IgD-negative memory B cell (primary cell): ENCODE data around the gene FOXP4. TPM values are rescaled to one million over a fixed set of nuclear protein-coding genes. Genes with fewer than 3 reads are reported as not detected.

Experiments used
- H3K27ac Mint-ChIP-seq, 3 donors: one replicate each; pipeline ENCODE4 v1.8.0; 2020 to 2022; ENCODE audit warnings: mild to moderate bottlenecking in 3 of 3, mixed read lengths in 3 of 3, moderate library complexity in 1 of 3
- H3K27me3 Mint-ChIP-seq: one replicate; pipeline ENCODE4 v1.8.0; 2021; ENCODE audit warnings: mixed read lengths
- H3K36me3 Mint-ChIP-seq: one replicate; pipeline ENCODE4 v1.8.0; 2020; ENCODE audit warnings: mild to moderate bottlenecking, mixed read lengths
- H3K4me1 Mint-ChIP-seq, 3 donors: one replicate each; pipeline ENCODE4 v1.8.0; 2020 to 2022; ENCODE audit warnings: mixed read lengths in 3 of 3, mild to moderate bottlenecking in 1 of 3
- H3K4me3 Mint-ChIP-seq, 4 donors: one replicate each; pipeline ENCODE4 v1.8.0; 2020 to 2022; ENCODE audit warnings: mild to moderate bottlenecking in 4 of 4, mixed read lengths in 4 of 4, moderate library complexity in 3 of 4
- H3K9me3 Mint-ChIP-seq, 3 donors: one replicate each; pipeline ENCODE4 v1.8.0; 2020 to 2021; ENCODE audit warnings: mixed read lengths in 3 of 3, mild to moderate bottlenecking in 1 of 3
- polyA plus RNA-seq: library from polyadenylated mRNA; unstranded; fragments of 300-500 nt; fragmentation: Illumina TruSeq; gene quantifications from one replicate; pipeline ENCODE4 v1.2.3, GENCODE V29; 2021

The FOXP4 gene
- polyA plus RNA-seq, 1 donor from 2014 or later = 2.6 TPM

DNA sequence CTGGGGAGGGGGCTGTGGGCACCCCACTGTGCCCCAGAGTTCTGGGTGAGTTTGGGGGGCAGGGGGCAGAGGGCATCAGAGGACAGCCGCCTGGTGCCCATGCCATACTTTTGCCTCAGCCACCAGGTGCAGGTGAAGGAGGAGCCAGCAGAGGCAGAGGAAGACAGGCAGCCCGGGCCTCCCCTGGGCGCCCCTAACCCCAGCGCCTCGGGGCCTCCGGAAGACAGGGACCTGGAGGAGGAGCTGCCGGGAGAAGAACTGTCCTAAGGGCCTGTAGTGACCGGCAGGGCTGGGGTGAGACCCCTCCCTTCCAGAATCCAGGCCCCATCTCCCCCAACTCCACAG lies 52.5 kb downstream of the FOXP4 start:
- Mint-ChIP-seq H3K36me3 (peaks cover 4% of the 10 kb centered on the region), H3K27me3 (no peaks in the 10 kb centered on the region), H3K4me3 (no peak overlapping the region), H3K4me1 (peaks cover 3 to 8% (median 5%) of the 10 kb centered on the region in 3 donors), H3K9me3 (no peaks in the 10 kb centered on the region), H3K27ac (no peak overlapping the region)

DNA sequence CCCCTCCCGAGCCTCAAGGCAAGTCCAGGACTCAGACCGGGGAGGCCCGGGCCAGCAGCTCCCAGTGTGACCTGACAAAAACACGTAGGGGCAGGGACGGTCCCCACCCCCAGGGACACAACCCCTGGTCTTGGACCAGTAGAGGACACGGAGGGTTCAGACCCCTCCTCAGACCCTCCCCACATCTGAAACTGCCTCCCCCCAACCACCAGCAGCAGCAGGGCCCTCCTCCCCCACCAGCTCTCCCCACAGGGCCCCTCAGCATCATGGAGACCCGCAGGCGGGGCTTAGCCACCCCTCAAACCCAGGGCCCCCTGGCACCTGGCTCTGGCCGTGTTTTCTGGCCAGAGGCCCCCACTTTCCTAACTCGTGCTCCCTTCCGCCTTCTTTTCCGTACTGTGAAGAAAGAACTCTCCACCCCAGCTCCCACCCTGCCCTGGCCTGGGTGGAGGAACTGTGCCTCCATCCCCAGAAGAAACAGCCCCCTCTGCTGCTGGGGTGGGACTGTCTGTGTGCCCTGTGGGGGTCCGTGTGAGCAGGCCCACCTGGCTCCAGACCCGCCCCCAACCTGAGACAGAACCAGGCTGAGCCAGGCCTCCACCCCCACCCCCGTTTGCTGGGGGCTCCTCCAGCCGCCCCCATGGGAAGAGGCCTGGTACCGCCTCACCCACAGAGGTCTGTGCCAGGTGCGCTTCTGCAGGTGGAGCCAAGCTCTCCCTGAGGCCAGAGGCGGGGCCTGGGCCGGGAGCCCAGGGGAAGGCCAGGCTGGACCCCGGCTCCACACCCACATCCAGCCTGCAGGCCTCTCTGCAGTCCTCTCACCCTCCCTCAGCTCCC lies 53.1 kb downstream of the FOXP4 start:
- Mint-ChIP-seq H3K27ac (no peak overlapping the region), H3K4me1 (peaks cover 3 to 8% (median 5%) of the 10 kb centered on the region in 3 donors), H3K36me3 (peaks cover 4% of the 10 kb centered on the region), H3K27me3 (no peaks in the 10 kb centered on the region), H3K9me3 (no peaks in the 10 kb centered on the region), H3K4me3 (no peak overlapping the region)

DNA sequence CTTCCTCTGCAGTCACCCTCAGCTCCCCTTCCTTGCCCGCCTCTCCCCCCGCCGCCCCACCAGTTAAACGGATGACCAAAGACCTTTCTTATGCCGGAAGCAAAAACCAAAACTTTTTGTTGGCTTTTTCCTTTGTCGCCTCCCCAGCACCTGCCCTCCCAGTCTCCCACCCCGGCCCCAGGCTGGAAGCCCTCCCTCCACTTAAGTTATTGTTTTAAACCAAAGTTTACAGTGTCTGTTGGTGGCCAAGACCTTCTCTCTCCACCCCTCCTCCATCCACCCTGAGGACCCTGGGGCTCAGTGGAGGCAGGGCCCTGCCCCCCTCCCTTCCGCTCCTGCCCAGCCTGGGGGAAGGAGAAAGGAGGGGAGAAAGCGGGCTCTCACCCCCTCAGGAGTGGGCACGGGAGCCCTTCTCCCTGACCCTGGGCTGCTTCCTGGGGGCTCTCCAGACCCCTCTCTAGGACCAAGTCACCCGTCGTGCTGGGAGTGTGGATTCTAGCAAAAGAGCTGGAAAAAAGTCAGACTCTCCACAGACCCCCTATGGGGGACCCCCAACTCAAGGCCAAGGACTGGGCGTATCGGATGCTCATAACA lies 53.8 kb downstream of the FOXP4 start:
- Mint-ChIP-seq H3K27ac (no peak overlapping the region), H3K4me1 (peaks cover 3 to 8% (median 5%) of the 10 kb centered on the region in 3 donors), H3K9me3 (no peaks in the 10 kb centered on the region), H3K36me3 (peaks cover 4% of the 10 kb centered on the region), H3K27me3 (peaks cover under 1% of the 10 kb centered on the region), H3K4me3 (no peak overlapping the region)

DNA sequence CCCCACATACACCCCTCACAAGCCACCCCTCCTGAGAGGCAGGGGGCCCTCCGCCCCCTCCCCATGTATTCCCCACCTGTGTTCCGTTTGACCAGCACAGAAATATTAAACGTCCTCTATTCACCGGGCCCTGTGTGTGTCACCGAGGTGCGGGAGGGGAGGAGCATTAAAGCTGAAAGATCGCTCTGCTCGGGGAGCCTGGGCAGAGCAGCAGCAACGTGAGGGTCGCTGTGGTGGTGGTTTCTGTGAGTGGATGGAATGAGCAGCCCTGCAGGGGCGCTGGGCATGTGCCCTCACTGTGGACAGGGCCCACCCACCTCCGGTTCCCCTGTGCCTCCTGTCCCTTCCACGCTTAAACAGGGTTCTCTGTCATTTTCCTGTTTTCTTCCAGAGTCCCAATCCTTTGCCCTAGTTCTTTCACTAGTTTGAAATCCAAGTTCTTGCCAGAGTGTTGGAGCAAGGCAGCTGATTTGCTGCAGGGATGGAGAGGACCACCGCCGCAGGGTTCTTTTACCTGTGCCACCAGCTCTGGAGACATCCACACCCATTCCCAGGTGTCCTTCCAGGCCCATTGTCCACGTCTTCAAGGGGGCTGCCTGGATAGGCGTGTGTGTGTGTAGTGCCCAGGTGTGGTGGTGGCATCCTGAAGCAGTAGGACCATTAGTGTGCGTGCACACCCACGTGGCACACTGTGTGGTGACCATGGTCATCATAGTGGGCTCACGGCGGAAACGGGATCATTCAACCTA lies 54.5 kb downstream of the FOXP4 start:
- Mint-ChIP-seq H3K9me3 (no peaks in the 10 kb centered on the region), H3K27me3 (peaks cover 1% of the 10 kb centered on the region), H3K27ac (no peak overlapping the region), H3K4me3 (no peak overlapping the region), H3K4me1 (peaks cover 3 to 8% (median 5%) of the 10 kb centered on the region in 3 donors), H3K36me3 (peaks cover 4% of the 10 kb centered on the region)

DNA sequence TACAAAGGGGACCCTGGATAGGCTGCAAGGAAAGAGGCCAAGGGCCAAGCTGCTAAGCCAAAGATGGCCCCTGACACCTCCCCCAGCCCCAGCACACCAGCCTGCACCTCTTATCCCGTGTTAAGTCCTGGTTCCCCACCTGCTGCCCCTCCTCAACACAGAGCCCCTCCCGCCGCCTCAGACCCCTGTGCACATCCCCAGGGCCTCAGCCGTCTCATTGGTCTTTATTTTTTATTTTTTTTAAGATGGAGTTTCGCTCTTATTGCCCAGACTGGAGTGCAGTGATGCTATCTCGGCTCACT lies 55.0 kb downstream of the FOXP4 start:
- peaks cover 1% of the 10 kb centered on the region for H3K27me3 Mint-ChIP-seq
- H3K27ac Mint-ChIP-seq = no peak overlapping the region
- peaks cover 4% of the 10 kb centered on the region for H3K36me3 Mint-ChIP-seq
- H3K4me3 Mint-ChIP-seq = no peak overlapping the region
- H3K9me3 Mint-ChIP-seq = no peaks in the 10 kb centered on the region
- peaks cover 3 to 8% (median 5%) of the 10 kb centered on the region in 3 donors for H3K4me1 Mint-ChIP-seq

DNA sequence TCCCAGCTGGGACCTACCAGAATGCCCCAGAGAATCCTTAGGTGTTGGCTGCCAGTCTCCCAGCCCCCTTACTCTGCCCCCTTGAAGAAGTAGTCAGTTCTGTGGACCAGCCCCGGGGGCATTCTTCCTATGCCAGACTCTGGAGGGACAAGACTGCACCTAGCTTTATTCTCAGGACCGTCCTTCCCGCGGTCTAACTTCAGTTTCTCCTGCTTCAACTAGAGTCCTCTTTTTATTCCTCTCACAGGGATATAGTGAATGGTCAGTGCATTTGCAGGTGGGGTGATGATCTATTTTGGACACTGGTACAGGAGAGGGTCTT lies 56.2 kb downstream of the FOXP4 start:
- Mint-ChIP-seq H3K4me3 (no peak overlapping the region), H3K36me3 (no peaks in the 10 kb centered on the region), H3K9me3 (no peaks in the 10 kb centered on the region), H3K27me3 (peaks cover 2% of the 10 kb centered on the region), H3K27ac (peak overlapping the region in 2 of 3 donors; percentile 51 to 56), H3K4me1 (peaks cover 3 to 8% (median 5%) of the 10 kb centered on the region in 3 donors)

DNA sequence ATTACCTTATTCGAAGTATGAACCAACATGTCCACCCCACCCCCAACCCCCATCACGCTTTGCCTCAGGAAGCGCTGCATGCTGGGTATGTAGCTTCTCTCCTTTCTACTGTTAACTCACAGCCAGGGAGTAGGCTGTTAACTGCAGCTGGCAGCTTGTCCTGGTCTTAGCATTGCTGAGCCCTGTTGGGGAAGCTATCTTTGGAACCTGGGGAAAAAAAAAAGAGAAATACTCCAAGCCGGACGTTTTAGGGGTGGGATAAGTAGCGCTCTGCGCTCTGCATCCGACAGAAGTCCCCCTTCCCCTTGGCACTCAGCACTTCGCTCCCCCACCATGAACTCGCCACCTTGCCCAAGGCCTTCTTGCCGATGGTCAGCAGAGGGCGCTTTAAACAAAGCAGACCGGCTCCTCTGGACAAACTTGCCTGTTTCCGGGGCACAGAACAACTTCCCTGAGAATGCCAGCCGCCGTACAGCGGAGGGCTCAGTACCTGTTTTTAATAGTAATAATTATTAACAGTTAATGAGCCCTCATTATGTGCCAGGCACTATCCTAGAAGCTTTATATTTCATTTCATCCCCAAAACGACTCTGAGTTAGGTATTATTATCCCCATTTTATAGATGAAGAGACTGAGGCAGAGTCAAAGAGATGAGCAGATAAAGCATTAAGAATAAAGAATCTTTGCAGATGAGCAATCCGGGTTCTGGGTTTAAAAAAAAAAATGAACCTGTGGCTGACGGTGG lies 56.9 kb downstream of the FOXP4 start:
- Mint-ChIP-seq H3K36me3 (no peaks in the 10 kb centered on the region), H3K9me3 (no peaks in the 10 kb centered on the region), H3K27ac (peak overlapping the region in 2 of 3 donors; percentile 51 to 56), H3K4me1 (peaks cover 3 to 8% (median 5%) of the 10 kb centered on the region in 3 donors), H3K27me3 (peaks cover 4% of the 10 kb centered on the region), H3K4me3 (peak overlapping the region in 2 of 4 donors; percentile 12 to 47)

DNA sequence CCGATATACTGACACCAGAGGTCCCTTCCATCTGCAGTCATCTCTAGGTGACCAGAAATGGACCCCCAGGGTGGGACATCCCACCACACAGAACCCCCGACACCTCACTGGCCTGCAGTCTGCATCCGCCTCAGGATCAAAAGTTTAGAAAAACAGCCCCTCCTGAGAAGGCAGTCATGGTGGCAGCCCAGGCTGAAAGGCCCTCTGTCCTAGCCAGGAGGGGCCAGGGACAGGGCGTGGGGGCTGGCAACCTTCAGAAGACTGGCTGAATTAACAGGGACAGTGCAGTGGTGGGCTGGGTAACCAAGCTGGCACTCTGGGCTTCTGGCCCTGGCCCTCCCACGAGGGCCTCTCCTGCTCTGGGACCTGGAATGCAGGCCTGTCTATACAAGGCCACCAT lies 57.8 kb downstream of the FOXP4 start:
- H3K27me3 Mint-ChIP-seq = peaks cover 4% of the 10 kb centered on the region
- peaks cover 3 to 8% (median 5%) of the 10 kb centered on the region in 3 donors for H3K4me1 Mint-ChIP-seq
- H3K27ac Mint-ChIP-seq = no peak overlapping the region
- no peaks in the 10 kb centered on the region for H3K36me3 Mint-ChIP-seq
- H3K4me3 Mint-ChIP-seq = peak overlapping the region in 1 of 4 donors; percentile 56
- no peaks in the 10 kb centered on the region for H3K9me3 Mint-ChIP-seq

DNA sequence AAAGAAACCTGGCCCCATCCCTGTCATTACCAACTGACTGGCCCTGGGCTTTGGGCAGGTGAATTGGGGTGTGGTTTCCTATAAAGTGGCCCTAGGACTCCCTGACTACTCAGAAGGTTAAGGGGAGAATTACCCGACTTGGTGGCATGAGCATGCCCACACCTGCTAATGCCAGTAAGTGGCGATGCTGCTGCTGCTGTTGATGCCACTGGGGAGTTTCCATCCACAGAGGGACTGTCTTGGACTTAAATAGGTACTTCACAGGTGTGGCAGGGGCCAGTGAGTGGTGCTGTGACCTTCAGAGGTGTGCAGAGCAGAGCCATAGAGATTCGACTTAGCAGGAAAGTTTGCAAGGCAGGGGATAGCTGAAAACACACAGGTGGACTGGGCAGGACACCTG lies 59.5 kb downstream of the FOXP4 start:
- H3K36me3 Mint-ChIP-seq = no peaks in the 10 kb centered on the region
- H3K27me3 Mint-ChIP-seq = peaks cover 4% of the 10 kb centered on the region
- H3K9me3 Mint-ChIP-seq = no peaks in the 10 kb centered on the region
- no peak overlapping the region for H3K4me3 Mint-ChIP-seq
- peaks cover 3 to 8% (median 5%) of the 10 kb centered on the region in 3 donors for H3K4me1 Mint-ChIP-seq
- no peak overlapping the region for H3K27ac Mint-ChIP-seq

DNA sequence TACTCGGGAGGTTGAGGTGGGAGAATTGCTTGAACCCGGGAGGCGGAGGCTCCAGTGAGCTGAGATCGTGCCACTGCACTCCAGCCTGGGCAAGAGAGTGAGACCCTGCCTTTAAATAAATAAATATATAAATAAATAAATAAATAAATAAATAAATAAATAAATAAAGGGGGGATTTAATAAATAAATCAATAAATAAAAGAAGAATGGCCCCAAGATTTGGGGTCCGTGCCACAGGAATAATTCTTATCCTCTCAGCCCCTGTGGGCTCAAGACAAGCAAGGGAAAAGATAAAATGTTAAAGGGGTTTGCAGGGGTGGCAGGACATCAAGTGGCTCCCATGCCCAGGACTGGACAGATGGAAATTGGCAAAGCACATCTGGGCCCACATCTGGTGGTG lies 60.9 kb downstream of the FOXP4 start:
- Mint-ChIP-seq H3K27ac (no peak overlapping the region), H3K36me3 (no peaks in the 10 kb centered on the region), H3K9me3 (no peaks in the 10 kb centered on the region), H3K4me1 (peaks cover 3 to 8% (median 5%) of the 10 kb centered on the region in 3 donors), H3K4me3 (no peak overlapping the region), H3K27me3 (peaks cover 4% of the 10 kb centered on the region)

DNA sequence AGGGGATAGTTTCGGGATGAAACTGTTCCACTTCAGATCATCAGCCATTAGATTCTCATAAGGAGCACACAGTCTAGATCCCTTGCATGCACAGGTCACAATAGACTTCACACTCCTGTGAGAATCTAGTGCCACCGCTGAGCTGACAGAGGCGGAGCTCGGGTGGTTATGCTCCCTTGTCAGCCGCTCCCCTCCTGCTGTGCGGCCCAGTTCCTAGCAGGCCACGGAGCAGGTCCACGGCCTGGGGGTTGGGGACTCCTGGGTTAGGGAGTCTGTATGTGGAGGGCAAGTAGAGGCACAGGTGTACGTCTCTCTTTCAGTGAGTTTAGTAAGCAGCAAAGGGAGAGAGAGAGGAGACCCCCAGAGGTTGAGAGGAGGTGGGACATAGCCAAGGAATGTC lies 61.6 kb downstream of the FOXP4 start:
- no peaks in the 10 kb centered on the region for H3K9me3 Mint-ChIP-seq
- no peak overlapping the region for H3K27ac Mint-ChIP-seq
- no peaks in the 10 kb centered on the region for H3K36me3 Mint-ChIP-seq
- H3K27me3 Mint-ChIP-seq = peaks cover 4% of the 10 kb centered on the region
- H3K4me1 Mint-ChIP-seq = peaks cover 3 to 7% (median 5%) of the 10 kb centered on the region in 3 donors
- H3K4me3 Mint-ChIP-seq = no peak overlapping the region

DNA sequence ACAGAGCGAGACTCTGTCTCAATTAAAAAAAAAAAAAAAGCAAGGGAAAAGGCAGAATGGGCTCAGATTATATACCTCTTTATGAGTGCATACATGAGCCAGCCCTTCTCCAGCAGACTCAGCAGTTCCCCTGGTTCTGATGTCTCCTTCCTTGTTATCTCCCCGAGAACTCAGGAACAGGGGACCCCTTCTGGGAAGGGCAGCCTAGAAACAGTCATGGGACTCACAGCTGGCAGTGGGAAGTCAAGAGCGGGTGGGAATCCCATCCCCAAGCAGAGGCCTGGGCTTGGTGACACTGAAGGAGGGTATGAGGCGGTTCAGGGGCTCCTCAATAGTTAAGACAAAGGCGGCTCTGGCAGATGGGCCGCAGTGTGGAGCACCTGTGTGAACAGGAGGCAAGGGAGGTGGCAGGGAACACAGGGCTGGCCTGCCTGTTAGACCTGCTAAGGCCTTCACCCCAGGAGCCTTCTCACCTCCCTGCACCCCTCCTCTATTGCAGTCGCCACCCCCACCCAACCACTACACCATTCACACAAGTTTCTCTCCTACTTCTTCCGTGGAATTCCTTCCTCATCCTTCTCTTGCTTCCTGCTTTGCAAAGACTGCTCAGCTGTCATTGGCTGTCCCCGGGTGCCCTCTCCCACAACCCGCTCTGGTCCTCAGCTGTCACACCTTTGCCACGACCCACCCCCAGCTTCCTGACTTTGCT lies 62.4 kb downstream of the FOXP4 start:
- Mint-ChIP-seq H3K4me1 (peaks cover 0 to under 1% (median 0%) of the 10 kb centered on the region in 3 donors), H3K4me3 (peak overlapping the region in 1 of 4 donors; percentile 39), H3K27ac (no peak overlapping the region), H3K36me3 (no peaks in the 10 kb centered on the region), H3K27me3 (peaks cover 5% of the 10 kb centered on the region), H3K9me3 (no peaks in the 10 kb centered on the region)

DNA sequence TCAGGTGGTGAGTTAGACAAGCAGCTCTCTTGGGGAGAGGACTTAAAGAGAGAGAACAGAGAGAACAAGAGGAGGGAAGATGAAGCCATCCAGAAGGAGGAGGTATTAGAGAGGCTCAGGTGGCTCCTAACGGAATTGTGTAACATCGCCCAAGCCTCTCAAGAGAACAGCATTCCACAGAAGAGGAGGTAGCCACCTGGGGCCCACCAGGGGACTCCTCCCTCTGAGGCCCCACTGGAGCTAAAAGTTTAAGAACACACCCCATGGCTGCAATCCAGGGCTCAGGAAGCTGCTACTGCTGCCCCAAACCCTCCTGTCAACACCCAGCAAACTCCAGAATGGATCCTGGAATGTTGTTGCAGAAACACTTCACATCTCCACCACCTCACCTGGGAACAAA lies 68.5 kb downstream of the FOXP4 start:
- H3K27ac Mint-ChIP-seq = no peak overlapping the region

DNA sequence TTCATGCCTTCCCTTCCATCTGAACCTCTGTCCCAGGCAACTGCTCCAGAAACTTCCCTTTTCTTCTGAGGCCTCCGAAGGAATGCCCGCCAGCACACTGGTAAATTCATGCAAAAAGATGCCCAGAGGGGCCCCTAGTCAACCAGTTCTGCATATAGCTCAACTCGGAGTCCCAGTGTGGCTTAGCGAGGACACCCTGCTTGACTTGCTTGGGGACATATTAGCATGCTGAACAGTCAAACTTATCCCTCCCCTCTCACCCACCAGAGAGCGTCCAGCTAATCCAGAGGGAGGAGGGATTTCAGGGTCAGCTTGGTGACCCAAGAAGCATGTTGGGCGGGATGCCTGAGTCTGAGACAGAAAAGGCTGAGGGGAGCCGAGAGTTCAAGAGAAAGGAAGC lies 69.1 kb downstream of the FOXP4 start:
- no peaks in the 10 kb centered on the region for H3K4me1 Mint-ChIP-seq
- H3K9me3 Mint-ChIP-seq = peaks cover 0 to 1% (median 0%) of the 10 kb centered on the region in 3 donors
- H3K27ac Mint-ChIP-seq = no peak overlapping the region
- no peaks in the 10 kb centered on the region for H3K36me3 Mint-ChIP-seq
- H3K4me3 Mint-ChIP-seq = no peak overlapping the region
- peaks cover 7% of the 10 kb centered on the region for H3K27me3 Mint-ChIP-seq

More for the DNA sequence above, 68.5 kb downstream of the FOXP4 start:
- Mint-ChIP-seq H3K9me3 (no peaks in the 10 kb centered on the region), H3K4me3 (no peak overlapping the region), H3K36me3 (no peaks in the 10 kb centered on the region), H3K27me3 (peaks cover 7% of the 10 kb centered on the region), H3K4me1 (no peaks in the 10 kb centered on the region)
